Stimulated activated CD4-positive, alpha-beta T cell treated with anti-CD3 and anti-CD28 coated beads, Interleukin-1b, Interleukin-23, amount 100 ng/mL, for 1 hour (primary cell): ENCODE results near the gene ATG7.
"Not testable (repeated sequence)": the region's sequence is repeated elsewhere in the genome, so short reads cannot be mapped to it uniquely, and the experiment has no call there.

Source experiments
- DNase-seq, 2 donors: peaks; one replicate each; pipeline ENCODE4 v3.0.0-alpha.2; 2020; ENCODE audit warnings: low read depth in 2 of 2

Gene ATG7

GRCh38 chr3:11300970-11301369 is 28.8 kb downstream of the ATG7 start:
- DNase-seq = no peak

- DNase-seq = no peak
These were observed 30.2 kb downstream of the ATG7 start for GRCh38 chr3:11302444-11302843.

- DNase-seq = no peak
These were observed 32.0 kb downstream of the ATG7 start for GRCh38 chr3:11304175-11304574.

GRCh38 chr3:11305509-11305908 is 33.3 kb downstream of the ATG7 start:
- no peak for DNase-seq

- no peak for DNase-seq
These were observed 34.8 kb downstream of the ATG7 start for GRCh38 chr3:11306817-11307589.

- DNase-seq = no peak
These were observed 35.7 kb downstream of the ATG7 start for GRCh38 chr3:11307830-11308432.

GRCh38 chr3:11310258-11310657 is 38.1 kb downstream of the ATG7 start:
- no peak for DNase-seq

- no peak for DNase-seq
These were observed 40.0 kb downstream of the ATG7 start for GRCh38 chr3:11312166-11312565.

- no peak for DNase-seq
These were observed 45.1 kb downstream of the ATG7 start for GRCh38 chr3:11317300-11317699.

- DNase-seq = no peak
These were observed 50.7 kb downstream of the ATG7 start for GRCh38 chr3:11322931-11323330.

GRCh38 chr3:11323813-11324212 is 51.6 kb downstream of the ATG7 start:
- DNase-seq = no peak

- DNase-seq = no peak
These were observed 55.4 kb downstream of the ATG7 start for GRCh38 chr3:11327619-11328018.

GRCh38 chr3:11328196-11328945 is 56.2 kb downstream of the ATG7 start:
- no peak for DNase-seq

- no peak for DNase-seq
These were observed 57.6 kb downstream of the ATG7 start for GRCh38 chr3:11329777-11330176.

- no peak for DNase-seq
These were observed 58.9 kb downstream of the ATG7 start for GRCh38 chr3:11331101-11331500.

GRCh38 chr3:11335056-11335608 is 62.9 kb downstream of the ATG7 start:
- DNase-seq = no peak

- DNase-seq = no peak
These were observed 67.3 kb downstream of the ATG7 start for GRCh38 chr3:11339541-11339940.

- DNase-seq = no peak
These were observed 74.2 kb downstream of the ATG7 start for GRCh38 chr3:11346416-11346815.

- DNase-seq = not testable (repeated sequence)
These were observed 76.7 kb downstream of the ATG7 start for GRCh38 chr3:11348877-11349276.

- no peak for DNase-seq
These were observed 77.2 kb downstream of the ATG7 start for GRCh38 chr3:11349446-11349845.

- DNase-seq = no peak
These were observed 78.2 kb downstream of the ATG7 start for GRCh38 chr3:11350374-11350773.

GRCh38 chr3:11351451-11351850 is 79.3 kb downstream of the ATG7 start:
- no peak for DNase-seq

- no peak for DNase-seq
These were observed 84.1 kb downstream of the ATG7 start for GRCh38 chr3:11356269-11356668.
